Endothelial cell (in vitro differentiated cells): ENCODE data around the gene RAPSN. TPM values are rescaled to one million over a fixed set of nuclear protein-coding genes. Genes with fewer than 3 reads are reported as not detected.

ENCODE experiments used
- DNase-seq: peaks from one replicate; pipeline ENCODE4 v3.0.0; 2021; ENCODE audit warnings: low spot score
- H3K27ac Mint-ChIP-seq: one replicate; pipeline ENCODE4 v1.8.0; 2021; ENCODE audit warnings: mixed read lengths, inconsistent platforms; ENCODE audit not compliant: unreplicated experiment
- H3K27me3 Mint-ChIP-seq: one replicate; pipeline ENCODE4 v1.8.0; 2021; ENCODE audit warnings: mild to moderate bottlenecking, moderate library complexity, mixed read lengths, inconsistent platforms; ENCODE audit not compliant: unreplicated experiment
- H3K36me3 Mint-ChIP-seq: one replicate; pipeline ENCODE4 v1.8.0; 2021; ENCODE audit warnings: mild to moderate bottlenecking, low read depth, mixed read lengths, inconsistent platforms; ENCODE audit not compliant: unreplicated experiment
- H3K4me1 Mint-ChIP-seq: one replicate; pipeline ENCODE4 v1.8.0; 2021; ENCODE audit warnings: mild to moderate bottlenecking, mixed read lengths, inconsistent platforms; ENCODE audit not compliant: unreplicated experiment
- H3K4me3 Mint-ChIP-seq: one replicate; pipeline ENCODE4 v1.8.0; 2021; ENCODE audit warnings: mild to moderate bottlenecking, mixed read lengths, inconsistent platforms; ENCODE audit not compliant: unreplicated experiment
- H3K9me3 Mint-ChIP-seq: one replicate; pipeline ENCODE4 v1.8.0; 2021; ENCODE audit warnings: mixed read lengths, inconsistent platforms; ENCODE audit not compliant: unreplicated experiment
- total RNA-seq: library from RNA; stranded (reverse); fragmentation: NEBNext Ultra II Directional; extraction: Animal tissue kit (Norgen Biotek cat#: 25700); gene quantifications from one replicate; pipeline ENCODE4 v1.2.1, GENCODE V29; 2021; ENCODE audit not compliant: unreplicated experiment
- TF ChIP-seq, protein P1 (sequence below): fragments of 200-600 bp; sonication (generic); IDR thresholded peaks from one replicate; pipeline ENCODE4 v1.5.0; 2021; ENCODE audit warnings: antibody characterized with exemption; ENCODE audit not compliant: unreplicated experiment

RAPSN gene
- total RNA-seq, 1 donor from 2014 or later = 0.95 TPM

DNA sequence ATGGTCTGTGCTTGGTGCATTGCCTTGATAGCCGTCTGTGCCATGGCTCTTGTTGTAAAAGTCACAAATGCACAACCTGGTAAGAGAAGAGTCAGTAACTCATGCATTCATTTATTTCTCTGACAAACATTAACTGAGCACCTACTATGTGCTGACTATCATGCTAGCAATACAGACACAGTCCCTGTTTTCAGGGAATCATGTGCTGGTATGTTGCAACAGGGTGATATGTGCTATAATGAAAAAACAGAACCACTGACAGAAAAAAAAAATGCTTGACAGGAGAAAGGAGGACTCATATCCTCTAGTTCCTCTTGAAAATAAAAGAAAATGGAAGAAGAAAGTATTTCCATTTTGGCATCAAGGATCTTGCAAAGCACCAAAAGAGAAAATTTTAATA lies 34.5 kb upstream of the RAPSN start:
- Mint-ChIP-seq H3K9me3 (no peaks in the 10 kb centered on the region), H3K4me3 (peak overlapping the region; percentile 1), H3K4me1 (no peaks in the 10 kb centered on the region), H3K27me3 (no peaks in the 10 kb centered on the region), H3K36me3 (peaks cover 65% of the 10 kb centered on the region), H3K27ac (no peak overlapping the region)
- DNase-seq = no peak
- TF ChIP-seq, protein P1, sequence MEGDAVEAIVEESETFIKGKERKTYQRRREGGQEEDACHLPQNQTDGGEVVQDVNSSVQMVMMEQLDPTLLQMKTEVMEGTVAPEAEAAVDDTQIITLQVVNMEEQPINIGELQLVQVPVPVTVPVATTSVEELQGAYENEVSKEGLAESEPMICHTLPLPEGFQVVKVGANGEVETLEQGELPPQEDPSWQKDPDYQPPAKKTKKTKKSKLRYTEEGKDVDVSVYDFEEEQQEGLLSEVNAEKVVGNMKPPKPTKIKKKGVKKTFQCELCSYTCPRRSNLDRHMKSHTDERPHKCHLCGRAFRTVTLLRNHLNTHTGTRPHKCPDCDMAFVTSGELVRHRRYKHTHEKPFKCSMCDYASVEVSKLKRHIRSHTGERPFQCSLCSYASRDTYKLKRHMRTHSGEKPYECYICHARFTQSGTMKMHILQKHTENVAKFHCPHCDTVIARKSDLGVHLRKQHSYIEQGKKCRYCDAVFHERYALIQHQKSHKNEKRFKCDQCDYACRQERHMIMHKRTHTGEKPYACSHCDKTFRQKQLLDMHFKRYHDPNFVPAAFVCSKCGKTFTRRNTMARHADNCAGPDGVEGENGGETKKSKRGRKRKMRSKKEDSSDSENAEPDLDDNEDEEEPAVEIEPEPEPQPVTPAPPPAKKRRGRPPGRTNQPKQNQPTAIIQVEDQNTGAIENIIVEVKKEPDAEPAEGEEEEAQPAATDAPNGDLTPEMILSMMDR = no peak

DNA sequence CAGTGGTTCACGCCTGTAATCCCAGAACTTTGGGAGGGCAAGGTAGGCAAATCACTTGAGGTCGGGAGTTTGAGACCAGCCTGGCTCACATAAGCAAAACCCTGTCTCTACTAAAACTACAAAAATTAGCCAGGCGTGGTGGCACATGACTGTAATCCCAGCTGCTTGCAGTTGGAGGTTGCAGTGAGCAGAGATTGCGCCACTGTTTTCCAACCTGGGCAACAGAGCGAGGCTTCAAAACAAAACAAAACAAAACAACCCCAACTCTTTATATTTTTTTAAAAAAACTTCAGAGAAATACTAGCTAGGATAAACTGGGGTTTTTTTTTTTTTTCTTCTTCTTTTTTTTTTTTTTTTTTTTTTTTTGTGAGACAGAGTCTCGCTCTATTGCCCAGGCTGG lies 31.8 kb upstream of the RAPSN start:
- H3K4me1 Mint-ChIP-seq = peaks cover 4% of the 10 kb centered on the region
- peaks cover 1% of the 10 kb centered on the region for H3K27me3 Mint-ChIP-seq
- no peak overlapping the region for H3K27ac Mint-ChIP-seq
- H3K9me3 Mint-ChIP-seq = no peaks in the 10 kb centered on the region
- no peak for DNase-seq
- no peak overlapping the region for H3K4me3 Mint-ChIP-seq
- H3K36me3 Mint-ChIP-seq = peaks cover 62% of the 10 kb centered on the region
- TF ChIP-seq, protein P1 = no peak

DNA sequence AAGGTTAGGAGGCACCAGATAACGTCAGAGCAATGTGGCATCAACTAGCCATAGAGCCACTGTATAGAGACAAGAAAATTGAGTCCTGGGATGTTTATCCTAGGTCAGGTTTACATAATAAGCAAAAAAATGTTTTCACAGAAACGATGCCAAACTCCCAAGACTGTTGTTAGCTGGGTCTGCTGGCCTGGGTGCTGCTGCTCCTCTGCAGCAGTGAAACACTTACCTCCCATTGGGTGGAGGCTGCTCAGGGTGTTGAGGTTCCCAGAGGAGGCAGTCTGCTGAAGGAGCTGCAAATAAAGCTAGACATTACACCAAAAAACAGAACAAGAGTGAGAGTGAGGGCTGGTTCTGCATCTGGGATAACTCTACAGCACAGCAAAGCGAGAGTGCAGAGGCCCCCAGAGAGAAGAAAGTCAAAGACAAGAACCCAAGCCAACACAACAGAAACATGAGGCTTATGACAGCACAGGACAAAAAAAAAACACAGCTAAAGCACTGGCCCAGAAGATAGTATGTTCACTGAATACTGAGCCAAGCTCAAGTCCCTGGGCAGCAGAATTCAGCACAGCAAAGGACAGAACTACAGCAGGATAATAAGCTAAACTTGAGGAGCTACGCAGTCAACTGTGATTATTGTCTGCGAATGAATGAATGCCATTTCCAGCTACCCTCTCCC lies 29.9 kb upstream of the RAPSN start:
- no peak for DNase-seq
- H3K36me3 Mint-ChIP-seq = peaks cover 68% of the 10 kb centered on the region

DNA sequence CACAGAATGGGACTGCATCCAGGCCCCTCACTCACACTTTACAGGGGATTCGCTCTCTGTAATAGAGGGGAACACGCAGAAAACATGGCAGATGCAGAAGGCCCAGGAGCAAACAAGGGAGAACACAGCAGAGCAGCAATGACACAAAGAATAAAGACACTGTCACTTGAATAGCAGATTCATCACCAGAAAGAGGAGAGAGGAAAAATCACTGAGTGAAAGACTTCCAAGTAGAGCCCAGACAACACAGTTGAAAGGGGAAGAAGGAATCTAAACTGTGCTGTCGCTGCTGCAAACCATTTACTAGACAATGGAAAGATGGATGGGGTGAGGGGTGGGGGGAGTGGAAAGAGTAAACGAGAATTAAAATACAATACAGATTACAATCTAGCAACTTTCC lies 28.8 kb upstream of the RAPSN start:
- Mint-ChIP-seq H3K4me1 (peaks cover 4% of the 10 kb centered on the region), H3K36me3 (peaks cover 68% of the 10 kb centered on the region), H3K4me3 (no peak overlapping the region), H3K27ac (peak overlapping the region; percentile 57), H3K9me3 (no peaks in the 10 kb centered on the region), H3K27me3 (peaks cover 1% of the 10 kb centered on the region)
- DNase-seq = no peak
- TF ChIP-seq, protein P1 = no peak

More for the DNA sequence above, 29.9 kb upstream of the RAPSN start:
- Mint-ChIP-seq H3K4me3 (peak overlapping the region; percentile 62), H3K27ac (peak overlapping the region; percentile 52), H3K9me3 (no peaks in the 10 kb centered on the region), H3K4me1 (peaks cover 4% of the 10 kb centered on the region), H3K27me3 (peaks cover 1% of the 10 kb centered on the region)
- TF ChIP-seq, protein P1 = no peak

DNA sequence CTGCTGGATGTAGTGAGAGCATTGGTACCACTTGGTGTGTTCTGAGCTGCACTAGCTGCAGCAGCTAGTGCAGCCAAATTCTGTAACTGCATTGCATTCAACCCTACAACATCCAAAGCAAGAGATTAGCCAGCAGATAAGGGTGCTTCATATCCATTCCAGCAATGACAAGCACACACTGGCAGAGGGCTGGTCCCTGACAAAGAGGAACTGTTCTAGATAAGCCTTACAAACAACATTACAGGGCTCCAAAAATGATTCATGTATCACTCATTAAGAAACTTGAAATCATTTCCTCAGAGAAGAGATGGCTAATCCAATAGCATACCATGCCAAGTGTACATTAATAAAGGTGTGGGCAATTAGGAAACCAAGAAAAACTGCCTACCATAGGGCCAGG lies 28.4 kb upstream of the RAPSN start:
- H3K27me3 Mint-ChIP-seq = peaks cover 1% of the 10 kb centered on the region
- H3K9me3 Mint-ChIP-seq = no peaks in the 10 kb centered on the region
- peak overlapping the region; percentile 52 for H3K4me3 Mint-ChIP-seq
- H3K4me1 Mint-ChIP-seq = peaks cover 4% of the 10 kb centered on the region
- DNase-seq = no peak
- peaks cover 68% of the 10 kb centered on the region for H3K36me3 Mint-ChIP-seq
- no peak overlapping the region for H3K27ac Mint-ChIP-seq
- TF ChIP-seq, protein P1 = no peak
